ENCODE results near the gene SERP2. TPM values are rescaled to one million over a fixed set of nuclear protein-coding genes. Genes with fewer than 3 reads are reported as not detected.

The SERP2 gene
- total RNA-seq, 5 donors from 2014 or later (not counting 1 experiment from before 2014, with no cell fraction given) = 0.44 to 0.65 (median 0.47) TPM; not detected in 2

DNA sequence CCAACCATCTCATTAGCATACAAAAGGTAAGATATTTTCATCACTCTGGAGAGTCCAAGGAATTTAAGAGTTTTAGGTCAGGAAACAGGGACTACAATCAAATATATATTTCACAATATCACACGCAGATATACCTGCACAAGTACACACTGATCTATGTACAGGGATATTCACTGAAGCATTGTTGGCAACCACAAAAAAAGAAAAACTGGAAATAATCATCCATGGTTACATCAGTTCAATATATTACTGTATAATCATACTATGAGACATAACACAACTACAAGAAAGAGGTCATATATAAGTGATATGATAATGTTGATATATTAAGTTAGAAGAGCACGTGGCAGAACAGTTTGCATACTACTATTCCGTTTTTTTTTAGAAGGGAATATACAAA, 2.2 kb upstream of the SERP2 start:
- Histone ChIP-seq H3K4me3 (ENCODE audit: control insufficient read depth in 1 of 2, extremely low read depth in 1 of 2, low read length in 1 of 2) (no peak overlapping the region), H3K9me3 (no peaks in the 10 kb centered on the region), H3K27ac (ENCODE audit: low read length) (no peak overlapping the region), H3K27me3 (replicated peaks in 1 of 2; ENCODE audit: control insufficient read depth in 2 of 2, extremely low read depth in 1 of 2, insufficient read depth in 2 of 2, low read length in 1 of 2) (peaks cover 0 to 23% of the 10 kb centered on the region in 2 experiments), H3K4me1 (ENCODE audit: control insufficient read depth in 1 of 2, extremely low read depth in 1 of 2, insufficient read depth in 2 of 2, low read length in 2 of 2) (peaks cover 0 to 2% of the 10 kb centered on the region in 2 experiments), H3K36me3 (ENCODE audit: control insufficient read depth in 2 of 2, extremely low read depth in 1 of 2, insufficient read depth in 1 of 2, low read length in 1 of 2) (no peaks in the 10 kb centered on the region)
- no peak overlapping the region for H3K27ac Mint-ChIP-seq
- H3K9me3 Mint-ChIP-seq = no peaks in the 10 kb centered on the region
- POLR2A ChIA-PET = no interaction called here
- WGBS (ENCODE audit: insufficient coverage) = no CpG with 5 or more reads among the region's 3 CpGs
- no peak overlapping the region for H3K4me3 Mint-ChIP-seq
- CTCF ChIA-PET = no interaction called here
- ATAC-seq (replicated peaks in 1 of 4) (no peak), DNase-seq (no peak)
- no peaks in the 10 kb centered on the region for H3K36me3 Mint-ChIP-seq
- peaks cover 0 to 6% (median 3%) of the 10 kb centered on the region in 3 donors for H3K4me1 Mint-ChIP-seq
- peaks cover 20 to 35% of the 10 kb centered on the region in 2 donors for H3K27me3 Mint-ChIP-seq

DNA sequence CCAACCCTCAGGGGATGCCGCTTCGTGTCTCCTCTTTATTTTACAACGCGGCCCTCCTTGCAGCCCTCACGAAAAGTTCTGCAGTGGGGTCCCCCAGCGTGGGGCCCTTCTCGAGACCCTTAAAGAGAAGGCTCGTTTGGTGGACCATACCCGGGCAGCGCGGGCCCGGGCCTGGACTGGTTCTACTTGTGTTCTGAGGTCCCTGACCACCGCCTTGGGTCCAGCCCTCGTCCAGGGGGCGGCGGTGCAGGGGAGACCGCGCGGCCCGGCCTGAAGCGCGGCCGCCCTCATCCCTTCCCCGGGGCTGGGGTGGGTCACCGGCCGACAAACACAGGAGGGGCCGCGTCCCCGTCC, 400 bp upstream of the SERP2 start:
- Mint-ChIP-seq H3K36me3 (no peaks in the 10 kb centered on the region), H3K9me3 (no peaks in the 10 kb centered on the region), H3K4me3 (no peak overlapping the region), H3K4me1 (peaks cover 0 to 6% (median 3%) of the 10 kb centered on the region in 3 donors), H3K27ac (no peak overlapping the region), H3K27me3 (peaks cover 20 to 34% of the 10 kb centered on the region in 2 donors)
- no peak overlapping the region for H3K27ac ChIP-seq (ENCODE audit: low read length)
- peak overlapping the region in 1 of 2 donors; percentile 83 for H3K4me3 ChIP-seq (ENCODE audit: control insufficient read depth in 1 of 2, extremely low read depth in 1 of 2, low read length in 1 of 2)
- DNase-seq (no peak), ATAC-seq (replicated peaks in 1 of 4) (no peak)
- ChIA-PET POLR2A (no interaction called here), CTCF (no interaction called here)
- WGBS (ENCODE audit: insufficient coverage) = 80% methylated on average over 29 of the region's 29 CpGs
- no peaks in the 10 kb centered on the region for H3K9me3 ChIP-seq
- H3K27me3 ChIP-seq (replicated peaks in 1 of 2; ENCODE audit: control insufficient read depth in 2 of 2, extremely low read depth in 1 of 2, insufficient read depth in 2 of 2, low read length in 1 of 2) = peaks cover 0 to 23% of the 10 kb centered on the region in 2 experiments
- peaks cover 0 to 2% of the 10 kb centered on the region in 2 experiments for H3K4me1 ChIP-seq (ENCODE audit: control insufficient read depth in 1 of 2, extremely low read depth in 1 of 2, insufficient read depth in 2 of 2, low read length in 2 of 2)
- H3K36me3 ChIP-seq (ENCODE audit: control insufficient read depth in 2 of 2, extremely low read depth in 1 of 2, insufficient read depth in 1 of 2, low read length in 1 of 2) = no peaks in the 10 kb centered on the region

GRCh38 chr13:44374348-44374712, 706 bp downstream of the SERP2 start:
- H3K36me3 Mint-ChIP-seq = no peaks in the 10 kb centered on the region
- Histone ChIP-seq H3K27ac (ENCODE audit: low read length) (no peak overlapping the region), H3K36me3 (ENCODE audit: control insufficient read depth in 2 of 2, extremely low read depth in 1 of 2, insufficient read depth in 1 of 2, low read length in 1 of 2) (no peaks in the 10 kb centered on the region), H3K4me3 (ENCODE audit: control insufficient read depth in 1 of 2, extremely low read depth in 1 of 2, low read length in 1 of 2) (no peak overlapping the region), H3K27me3 (replicated peaks in 1 of 2; ENCODE audit: control insufficient read depth in 2 of 2, extremely low read depth in 1 of 2, insufficient read depth in 2 of 2, low read length in 1 of 2) (peaks cover 0 to 23% of the 10 kb centered on the region in 2 experiments), H3K4me1 (ENCODE audit: control insufficient read depth in 1 of 2, extremely low read depth in 1 of 2, insufficient read depth in 2 of 2, low read length in 2 of 2) (peaks cover 0 to 2% of the 10 kb centered on the region in 2 experiments), H3K9me3 (no peaks in the 10 kb centered on the region)
- peak overlapping the region in 2 of 3 donors; percentile 11 to 46 for H3K4me3 Mint-ChIP-seq
- H3K27ac Mint-ChIP-seq = no peak overlapping the region
- DNase-seq (no peak), ATAC-seq (replicated peaks in 1 of 4) (no peak)
- peaks cover 0 to 6% (median 3%) of the 10 kb centered on the region in 3 donors for H3K4me1 Mint-ChIP-seq
- H3K9me3 Mint-ChIP-seq = no peaks in the 10 kb centered on the region
- H3K27me3 Mint-ChIP-seq = peaks cover 15 to 36% of the 10 kb centered on the region in 2 donors
- ChIA-PET POLR2A (no interaction called here), CTCF (interaction anchor here in 1 of 2 donors (0.5 kb wide), 1 partner anchor 351 kb away, joined by 3 read pairs; no protein-coding TSS in a partner anchor)
- 73% methylated on average over 6 of the region's 10 CpGs for WGBS (ENCODE audit: insufficient coverage)

DNA sequence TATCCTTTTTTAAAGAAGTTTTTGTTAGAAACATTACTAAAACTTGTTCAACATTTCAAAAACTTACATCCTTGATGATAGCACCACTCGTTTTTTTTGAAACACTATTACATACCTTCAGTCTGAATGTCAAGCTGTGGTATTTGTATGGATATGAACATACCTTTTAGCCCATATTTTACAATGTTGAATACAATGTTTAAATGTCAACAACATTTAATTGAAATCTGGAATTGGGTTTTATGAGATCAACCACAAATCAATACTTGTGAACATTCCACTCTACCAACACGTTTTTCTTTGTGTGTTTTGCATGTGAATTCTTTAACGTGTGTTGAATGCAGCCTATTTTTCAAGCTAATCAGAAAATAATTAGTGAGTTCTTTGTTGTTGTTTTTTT, 4.7 kb downstream of the SERP2 start:
- Mint-ChIP-seq H3K27me3 (peaks cover 6 to 10% of the 10 kb centered on the region in 2 donors), H3K4me1 (peaks cover 0 to 4% (median 3%) of the 10 kb centered on the region in 3 donors), H3K27ac (no peak overlapping the region), H3K9me3 (no peaks in the 10 kb centered on the region), H3K36me3 (no peaks in the 10 kb centered on the region), H3K4me3 (no peak overlapping the region)
- ChIA-PET CTCF (no interaction called here), POLR2A (no interaction called here)
- no peak for DNase-seq
- H3K27me3 ChIP-seq (replicated peaks in 1 of 2; ENCODE audit: control insufficient read depth in 2 of 2, extremely low read depth in 1 of 2, insufficient read depth in 2 of 2, low read length in 1 of 2) = peaks cover 0 to 13% of the 10 kb centered on the region in 2 experiments
- no peaks in the 10 kb centered on the region for H3K9me3 ChIP-seq
- WGBS (ENCODE audit: insufficient coverage) = no CpG with 5 or more reads among the region's 3 CpGs
- no peak overlapping the region for H3K4me3 ChIP-seq (ENCODE audit: control insufficient read depth in 1 of 2, extremely low read depth in 1 of 2, low read length in 1 of 2)
- H3K4me1 ChIP-seq (ENCODE audit: control insufficient read depth in 1 of 2, extremely low read depth in 1 of 2, insufficient read depth in 2 of 2, low read length in 2 of 2) = peaks cover 0 to 2% of the 10 kb centered on the region in 2 experiments
- ATAC-seq (replicated peaks in 1 of 4) = no peak
- no peak overlapping the region for H3K27ac ChIP-seq (ENCODE audit: low read length)
- H3K36me3 ChIP-seq (ENCODE audit: control insufficient read depth in 2 of 2, extremely low read depth in 1 of 2, insufficient read depth in 1 of 2, low read length in 1 of 2) = no peaks in the 10 kb centered on the region

GRCh38 chr13:44379885-44380284, 6.3 kb downstream of the SERP2 start:
- POLR2A ChIA-PET = no interaction called here
- CTCF ChIA-PET = interaction anchor here (0.9 to 1.1 kb wide), 2 partner anchors 16 to 26 kb away, joined by 4 to 6 read pairs; no protein-coding TSS in a partner anchor

DNA sequence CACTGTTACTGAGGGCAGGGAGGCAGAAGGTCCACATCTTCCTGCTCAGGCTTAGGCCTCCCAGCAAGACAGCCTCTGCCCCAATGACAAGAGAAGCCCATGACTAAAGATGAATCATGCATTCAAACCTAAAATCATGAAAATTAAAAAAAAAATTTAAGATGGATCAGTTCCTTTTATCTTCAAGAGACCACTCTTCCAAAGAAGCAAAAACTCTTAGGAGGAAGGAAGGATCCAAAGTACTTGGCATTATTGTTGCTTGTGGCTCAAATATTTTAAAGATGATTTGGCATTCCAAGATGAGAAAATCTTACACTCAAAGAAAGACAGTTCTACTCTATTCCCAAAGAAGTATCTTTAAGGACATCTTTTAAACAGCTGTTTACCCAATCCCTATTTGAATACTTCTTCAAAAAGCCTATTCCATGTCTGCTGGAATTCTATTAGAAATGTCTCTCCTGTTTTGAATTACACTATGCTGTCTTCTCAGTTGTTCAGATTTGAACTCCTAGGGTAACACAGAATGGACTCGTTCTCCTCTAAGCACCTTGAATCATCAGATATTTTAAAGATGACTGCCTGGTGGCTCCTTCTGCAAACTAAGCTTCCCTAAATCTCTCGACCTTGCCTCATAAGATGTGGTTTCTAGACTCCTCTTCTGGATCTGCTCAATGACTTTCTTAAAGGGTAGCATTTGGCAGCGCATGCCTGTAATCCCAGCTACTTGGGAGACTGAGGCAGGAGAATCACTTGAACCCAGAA, 7.0 kb downstream of the SERP2 start:
- DNase-seq = no peak

More at GRCh38 chr13:44379885-44380284, 6.3 kb downstream of the SERP2 start:
- ATAC-seq (replicated peaks in 1 of 4) (no peak), DNase-seq (no peak)
- H3K27me3 ChIP-seq (replicated peaks in 1 of 2; ENCODE audit: control insufficient read depth in 2 of 2, extremely low read depth in 1 of 2, insufficient read depth in 2 of 2, low read length in 1 of 2) = peaks cover 0 to under 1% of the 10 kb centered on the region in 2 experiments
- H3K27ac ChIP-seq (ENCODE audit: low read length) = no peak overlapping the region
- Mint-ChIP-seq H3K9me3 (no peaks in the 10 kb centered on the region), H3K36me3 (no peaks in the 10 kb centered on the region), H3K27me3 (peaks cover under 1 to 4% of the 10 kb centered on the region in 2 donors), H3K4me1 (no peaks in the 10 kb centered on the region), H3K27ac (no peak overlapping the region), H3K4me3 (no peak overlapping the region)
- no peaks in the 10 kb centered on the region for H3K4me1 ChIP-seq (ENCODE audit: control insufficient read depth in 1 of 2, extremely low read depth in 1 of 2, insufficient read depth in 2 of 2, low read length in 2 of 2)
- H3K36me3 ChIP-seq (ENCODE audit: control insufficient read depth in 2 of 2, extremely low read depth in 1 of 2, insufficient read depth in 1 of 2, low read length in 1 of 2) = no peaks in the 10 kb centered on the region
- no CpG with 5 or more reads among the region's 2 CpGs for WGBS (ENCODE audit: insufficient coverage)
- no peaks in the 10 kb centered on the region for H3K9me3 ChIP-seq
- H3K4me3 ChIP-seq (ENCODE audit: control insufficient read depth in 1 of 2, extremely low read depth in 1 of 2, low read length in 1 of 2) = no peak overlapping the region

More for the DNA sequence above, 7.0 kb downstream of the SERP2 start:
- H3K27ac Mint-ChIP-seq = no peak overlapping the region
- H3K36me3 ChIP-seq (ENCODE audit: control insufficient read depth in 2 of 2, extremely low read depth in 1 of 2, insufficient read depth in 1 of 2, low read length in 1 of 2) = no peaks in the 10 kb centered on the region
- H3K9me3 Mint-ChIP-seq = no peaks in the 10 kb centered on the region
- no peaks in the 10 kb centered on the region for H3K27me3 ChIP-seq (replicated peaks in 1 of 2; ENCODE audit: control insufficient read depth in 2 of 2, extremely low read depth in 1 of 2, insufficient read depth in 2 of 2, low read length in 1 of 2)
- no peak overlapping the region for H3K4me3 ChIP-seq (ENCODE audit: control insufficient read depth in 1 of 2, extremely low read depth in 1 of 2, low read length in 1 of 2)
- no peaks in the 10 kb centered on the region for H3K36me3 Mint-ChIP-seq
- no peaks in the 10 kb centered on the region for H3K4me1 Mint-ChIP-seq
- POLR2A ChIA-PET = no interaction called here
- H3K9me3 ChIP-seq = no peaks in the 10 kb centered on the region
- H3K27me3 Mint-ChIP-seq = peaks cover 0 to 2% of the 10 kb centered on the region in 2 donors
- no peak for ATAC-seq (replicated peaks in 1 of 4)
- CTCF ChIA-PET = interaction anchor here (0.9 to 1.1 kb wide), 2 partner anchors 15 to 27 kb away, joined by 4 to 6 read pairs; no protein-coding TSS in a partner anchor
- WGBS (ENCODE audit: insufficient coverage) = no CpG with 5 or more reads among the region's 3 CpGs
- H3K4me3 Mint-ChIP-seq = no peak overlapping the region
- H3K27ac ChIP-seq (ENCODE audit: low read length) = no peak overlapping the region
- no peaks in the 10 kb centered on the region for H3K4me1 ChIP-seq (ENCODE audit: control insufficient read depth in 1 of 2, extremely low read depth in 1 of 2, insufficient read depth in 2 of 2, low read length in 2 of 2)

All from T-cell (primary cell).